RKO (cell line): ENCODE data around the gene FN3KRP.

Experiments used
- DNase-seq: peaks from one replicate; pipeline ENCODE4 v3.0.0-alpha.2; 2016; ENCODE audit warnings: low spot score

Gene FN3KRP

GRCh38 chr17:82716203-82717010 lies at the start of gene FN3KRP:
TSS of gene FN3KRP (plus strand) at chr17:82716706. CDS start at chr17:82716756, 50 bp downstream.
- DNase-seq, result peak; percentile 94

- no peak for DNase-seq
Measured at GRCh38 chr17:82666931-82667667, 49.4 kb upstream of the FN3KRP start.

- DNase-seq, result no peak
Measured at GRCh38 chr17:82667668-82668000, 48.9 kb upstream of the FN3KRP start.

- no peak for DNase-seq
Measured at GRCh38 chr17:82668024-82668630, 48.4 kb upstream of the FN3KRP start.

- DNase-seq, result no peak
Measured at GRCh38 chr17:82668631-82669099, 47.8 kb upstream of the FN3KRP start.

- DNase-seq, result no peak
Measured at GRCh38 chr17:82670661-82671450, 45.6 kb upstream of the FN3KRP start.

- no peak for DNase-seq
Measured at GRCh38 chr17:82674656-82675475, 41.6 kb upstream of the FN3KRP start.

GRCh38 chr17:82675476-82676245 lies 40.8 kb upstream of the FN3KRP start:
- no peak for DNase-seq

GRCh38 chr17:82677353-82677925 lies 39.1 kb upstream of the FN3KRP start:
- no peak for DNase-seq

- DNase-seq, result no peak
Measured at GRCh38 chr17:82678265-82678891, 38.1 kb upstream of the FN3KRP start.

GRCh38 chr17:82679586-82680465 lies 36.7 kb upstream of the FN3KRP start:
- no peak for DNase-seq

- no peak for DNase-seq
Measured at GRCh38 chr17:82681547-82681946, 35.0 kb upstream of the FN3KRP start.

GRCh38 chr17:82683534-82683933 lies 33.0 kb upstream of the FN3KRP start:
- no peak for DNase-seq

GRCh38 chr17:82684228-82684841 lies 32.2 kb upstream of the FN3KRP start:
- no peak for DNase-seq

GRCh38 chr17:82685291-82685690 lies 31.2 kb upstream of the FN3KRP start:
- DNase-seq, result no peak

- DNase-seq, result no peak
Measured at GRCh38 chr17:82686366-82687324, 29.9 kb upstream of the FN3KRP start.

GRCh38 chr17:82687375-82687861 lies 29.1 kb upstream of the FN3KRP start:
- no peak for DNase-seq
